OCI-LY1 (cell line): ENCODE results near the gene CTNNA2.

Experiments
- H2AFZ ChIP-seq: fragments of 200-600 bp; sonication (generic), shearing (Covaris generic); 2 replicates; pipeline ENCODE4 v1.6.0; 2014; ENCODE audit warnings: antibody characterized with exemption, mild to moderate bottlenecking, low read length
- H3F3A ChIP-seq: fragments of 200-600 bp; sonication (generic), shearing (Covaris generic); 2 replicates; pipeline ENCODE4 v1.6.0; 2014; ENCODE audit warnings: mild to moderate bottlenecking, antibody characterized with exemption, low read length, moderate library complexity; ENCODE audit not compliant: insufficient read depth
- H3K27ac ChIP-seq: fragments of 200-600 bp; sonication (generic); 2 replicates; pipeline ENCODE4 v1.5.1; 2014; ENCODE audit warnings: low read length, mixed run types, mild to moderate bottlenecking, low read depth; ENCODE audit not compliant: poor library complexity, severe bottlenecking
- H3K27me3 ChIP-seq: fragments of 200-600 bp; sonication (generic); 2 replicates; pipeline ENCODE4 v1.6.0; 2014; ENCODE audit warnings: antibody characterized with exemption, mild to moderate bottlenecking, low read length, moderate library complexity; ENCODE audit not compliant: insufficient read depth
- H3K36me3 ChIP-seq: fragments of 200-600 bp; sonication (generic); 2 replicates; pipeline ENCODE4 v1.6.1; 2014; ENCODE audit warnings: mild to moderate bottlenecking, antibody characterized with exemption, low read length, moderate library complexity, mixed read lengths; ENCODE audit not compliant: insufficient read depth
- H3K4me1 ChIP-seq: fragments of 200-600 bp; sonication (generic); 2 replicates; pipeline ENCODE4 v1.5.1; 2014; ENCODE audit warnings: mild to moderate bottlenecking, low read length, moderate library complexity; ENCODE audit not compliant: insufficient read depth, severe bottlenecking
- H3K4me2 ChIP-seq: fragments of 200-600 bp; sonication (generic), shearing (Covaris generic); 2 replicates; pipeline ENCODE4 v1.6.1; 2014; ENCODE audit warnings: low read length
- H3K4me3 ChIP-seq: fragments of 200-600 bp; sonication (generic); 2 replicates; pipeline ENCODE4 v1.5.1; 2014; ENCODE audit warnings: low read length, low read depth, mild to moderate bottlenecking, mixed read lengths; ENCODE audit not compliant: poor library complexity, severe bottlenecking
- H3K79me2 ChIP-seq: fragments of 200-600 bp; shearing (Covaris generic); 2 replicates; pipeline ENCODE4 v1.6.1; 2016; ENCODE audit warnings: mixed run types, low read length, mixed read lengths; ENCODE audit not compliant: insufficient read depth
- H3K9ac ChIP-seq: fragments of 200-600 bp; sonication (generic), shearing (Covaris generic); 2 replicates; pipeline ENCODE4 v1.6.1; 2014; ENCODE audit warnings: mild to moderate bottlenecking, low read length, mixed read lengths
- H3K9me2 ChIP-seq: fragments of 200-600 bp; sonication (generic), shearing (Covaris generic); 2 replicates; pipeline ENCODE4 v1.6.1; 2014; ENCODE audit warnings: low read depth, mild to moderate bottlenecking, low read length, mixed read lengths
- H3K9me3 ChIP-seq: fragments of 200-600 bp; shearing (Covaris generic); 2 replicates; pipeline ENCODE4 v1.6.1; 2014; ENCODE audit warnings: low read length, mixed read lengths
- H4K20me1 ChIP-seq: fragments of 200-600 bp; sonication (generic), shearing (Covaris generic); 2 replicates; pipeline ENCODE4 v1.6.0; 2016; ENCODE audit warnings: mild to moderate bottlenecking, low read length; ENCODE audit not compliant: insufficient read depth
- CTCF ChIP-seq: fragments of 200-600 bp; sonication (generic), shearing (Covaris generic); IDR thresholded peaks from 2 replicates; pipeline ENCODE4 v1.5.1; 2017; ENCODE audit warnings: mild to moderate bottlenecking, antibody characterized with exemption, low read length, moderate library complexity, mixed read lengths
- EZH2 ChIP-seq: fragments of 200-600 bp; sonication (generic), shearing (Covaris generic); IDR thresholded peaks from 2 replicates; pipeline ENCODE4 v1.8.0; 2017; ENCODE audit warnings: borderline replicate concordance, mixed run types, mild to moderate bottlenecking, antibody characterized with exemption, low read length, moderate library complexity, mixed read lengths

The CTNNA2 gene

GRCh38 chr2:80501874-80502624 is 989.2 kb downstream of the CTNNA2 start:
- Histone ChIP-seq H3K27me3 (no peaks in the 10 kb centered on the region), H3F3A (no peaks in the 10 kb centered on the region), H3K9me3 (no peaks in the 10 kb centered on the region), H3K4me2 (no peak overlapping the region), H3K9me2 (no peaks in the 10 kb centered on the region), H3K4me3 (no peak overlapping the region), H3K27ac (no peak overlapping the region), H3K4me1 (no peaks in the 10 kb centered on the region), H3K9ac (no peak overlapping the region), H4K20me1 (no peaks in the 10 kb centered on the region), H3K36me3 (no peaks in the 10 kb centered on the region), H3K79me2 (no peaks in the 10 kb centered on the region), H2AFZ (no peak overlapping the region)
- TF ChIP-seq EZH2 = no peak
- TF ChIP-seq CTCF = no peak

- H3K27ac ChIP-seq = no peak overlapping the region
- H3K9ac ChIP-seq = no peak overlapping the region
- no peaks in the 10 kb centered on the region for H3K27me3 ChIP-seq
- no peaks in the 10 kb centered on the region for H3F3A ChIP-seq
- no peaks in the 10 kb centered on the region for H3K9me2 ChIP-seq
- no peak for TF ChIP-seq EZH2
- no peaks in the 10 kb centered on the region for H3K79me2 ChIP-seq
- no peak overlapping the region for H3K4me2 ChIP-seq
- no peaks in the 10 kb centered on the region for H4K20me1 ChIP-seq
- H2AFZ ChIP-seq = no peak overlapping the region
- no peak overlapping the region for H3K4me3 ChIP-seq
- H3K36me3 ChIP-seq = no peaks in the 10 kb centered on the region
- H3K4me1 ChIP-seq = no peaks in the 10 kb centered on the region
- H3K9me3 ChIP-seq = no peaks in the 10 kb centered on the region
Measured at GRCh38 chr2:80506563-80506962, 993.7 kb downstream of the CTNNA2 start.

GRCh38 chr2:80510716-80511115 is 997.9 kb downstream of the CTNNA2 start:
- Histone ChIP-seq H3K4me3 (no peak overlapping the region), H3K36me3 (no peaks in the 10 kb centered on the region; the same call in 1 of the 2 replicates), H3K27me3 (no peaks in the 10 kb centered on the region), H3K79me2 (no peaks in the 10 kb centered on the region), H3F3A (no peaks in the 10 kb centered on the region), H3K4me2 (no peak overlapping the region), H3K4me1 (no peaks in the 10 kb centered on the region), H3K9ac (no peak overlapping the region), H4K20me1 (no peaks in the 10 kb centered on the region), H3K27ac (no peak overlapping the region), H3K9me2 (no peaks in the 10 kb centered on the region), H3K9me3 (no peaks in the 10 kb centered on the region), H2AFZ (no peak overlapping the region)
- TF ChIP-seq EZH2 (no peak), CTCF (no peak)

GRCh38 chr2:80515964-80516363 is 1003.1 kb downstream of the CTNNA2 start:
- H3K27me3 ChIP-seq = no peaks in the 10 kb centered on the region
- H3F3A ChIP-seq = no peaks in the 10 kb centered on the region
- H3K27ac ChIP-seq = no peak overlapping the region
- H3K4me2 ChIP-seq = no peak overlapping the region
- TF ChIP-seq CTCF (no peak), EZH2 (no peak)
- no peak overlapping the region for H3K9ac ChIP-seq
- no peak overlapping the region for H3K4me3 ChIP-seq
- no peak overlapping the region for H2AFZ ChIP-seq
- H3K4me1 ChIP-seq = no peaks in the 10 kb centered on the region
- H4K20me1 ChIP-seq = no peaks in the 10 kb centered on the region
- no peaks in the 10 kb centered on the region for H3K79me2 ChIP-seq
- no peaks in the 10 kb centered on the region for H3K9me2 ChIP-seq
- no peaks in the 10 kb centered on the region for H3K9me3 ChIP-seq
- H3K36me3 ChIP-seq = no peaks in the 10 kb centered on the region; the same call in 1 of the 2 replicates
